ENCODE measurements around the gene HOXC4.

The HOXC4 gene

DNA sequence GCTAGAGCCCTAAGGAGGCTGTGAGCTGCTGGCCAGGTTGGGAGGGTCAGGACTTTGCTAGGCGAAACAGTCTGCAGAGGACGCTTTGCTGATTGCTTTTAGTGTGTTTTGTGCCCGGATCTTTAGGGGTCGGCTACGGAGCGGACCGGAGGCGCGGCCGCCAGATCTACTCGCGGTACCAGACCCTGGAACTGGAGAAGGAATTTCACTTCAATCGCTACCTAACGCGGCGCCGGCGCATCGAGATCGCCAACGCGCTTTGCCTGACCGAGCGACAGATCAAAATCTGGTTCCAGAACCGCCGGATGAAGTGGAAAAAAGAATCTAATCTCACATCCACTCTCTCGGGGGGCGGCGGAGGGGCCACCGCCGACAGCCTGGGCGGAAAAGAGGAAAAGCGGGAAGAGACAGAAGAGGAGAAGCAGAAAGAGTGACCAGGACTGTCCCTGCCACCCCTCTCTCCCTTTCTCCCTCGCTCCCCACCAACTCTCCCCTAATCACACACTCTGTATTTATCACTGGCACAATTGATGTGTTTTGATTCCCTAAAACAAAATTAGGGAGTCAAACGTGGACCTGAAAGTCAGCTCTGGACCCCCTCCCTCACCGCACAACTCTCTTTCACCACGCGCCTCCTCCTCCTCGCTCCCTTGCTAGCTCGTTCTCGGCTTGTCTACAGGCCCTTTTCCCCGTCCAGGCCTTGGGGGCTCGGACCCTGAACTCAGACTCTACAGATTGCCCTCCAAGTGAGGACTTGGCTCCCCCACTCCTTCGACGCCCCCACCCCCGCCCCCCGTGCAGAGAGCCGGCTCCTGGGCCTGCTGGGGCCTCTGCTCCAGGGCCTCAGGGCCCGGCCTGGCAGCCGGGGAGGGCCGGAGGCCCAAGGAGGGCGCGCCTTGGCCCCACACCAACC is 23.9 kb upstream of the HOXC4 start:
- no peak for DNase-seq

DNA sequence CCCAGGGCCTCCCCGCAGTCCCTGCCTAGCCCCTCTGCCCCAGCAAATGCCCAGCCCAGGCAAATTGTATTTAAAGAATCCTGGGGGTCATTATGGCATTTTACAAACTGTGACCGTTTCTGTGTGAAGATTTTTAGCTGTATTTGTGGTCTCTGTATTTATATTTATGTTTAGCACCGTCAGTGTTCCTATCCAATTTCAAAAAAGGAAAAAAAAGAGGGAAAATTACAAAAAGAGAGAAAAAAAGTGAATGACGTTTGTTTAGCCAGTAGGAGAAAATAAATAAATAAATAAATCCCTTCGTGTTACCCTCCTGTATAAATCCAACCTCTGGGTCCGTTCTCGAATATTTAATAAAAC is 23.2 kb upstream of the HOXC4 start:
- DNase-seq = no peak

DNA sequence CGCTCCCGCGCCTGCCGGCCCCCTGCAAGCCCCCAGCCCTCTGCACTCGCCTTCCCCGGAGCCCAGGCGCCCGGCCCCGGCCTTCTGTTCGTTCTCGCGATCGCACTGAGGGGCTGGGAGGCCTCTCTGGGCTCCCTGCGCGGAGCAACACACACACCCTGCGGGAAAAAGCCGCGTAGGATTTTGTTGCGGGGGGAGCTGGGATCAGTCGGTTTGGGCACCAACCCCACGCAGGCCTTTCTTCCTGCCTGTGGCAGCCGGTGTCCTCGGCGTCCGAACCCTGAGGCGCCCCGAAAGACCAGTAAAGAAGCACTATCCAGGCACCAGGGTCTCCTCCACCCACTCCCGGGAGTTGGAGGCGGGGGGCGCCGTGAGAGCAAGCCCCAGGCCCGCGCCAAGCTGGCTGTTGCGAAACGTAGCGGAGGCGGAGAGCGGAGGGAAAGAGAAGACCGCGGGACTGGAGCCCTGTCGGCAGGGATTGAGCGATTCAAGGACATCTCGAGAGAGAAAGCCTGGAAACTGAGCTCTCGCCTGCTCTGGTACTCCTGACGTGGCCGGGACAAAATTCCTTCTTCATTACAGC is 22.7 kb upstream of the HOXC4 start:
- DNase-seq = no peak

DNA sequence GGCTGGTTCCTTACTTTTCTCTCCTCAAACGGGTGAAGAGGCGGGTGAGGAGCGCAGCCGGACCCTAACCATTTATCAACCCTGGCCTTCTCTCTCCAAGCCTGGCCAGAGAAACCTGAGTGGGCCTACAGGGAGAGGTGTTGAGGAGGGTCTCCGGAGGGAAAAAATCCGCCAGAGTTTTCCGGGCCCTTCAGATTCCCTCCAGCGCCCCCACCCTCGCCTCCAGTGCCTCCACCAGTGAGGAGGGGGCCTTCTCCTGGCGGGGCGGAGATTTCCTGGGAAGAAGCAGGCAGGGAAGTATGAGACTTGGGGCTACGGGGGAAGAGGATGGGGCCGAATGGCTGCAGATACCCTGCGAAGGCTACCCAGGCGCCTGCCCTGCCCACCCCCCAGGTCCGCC is 22.2 kb upstream of the HOXC4 start:
- DNase-seq = no peak

DNA sequence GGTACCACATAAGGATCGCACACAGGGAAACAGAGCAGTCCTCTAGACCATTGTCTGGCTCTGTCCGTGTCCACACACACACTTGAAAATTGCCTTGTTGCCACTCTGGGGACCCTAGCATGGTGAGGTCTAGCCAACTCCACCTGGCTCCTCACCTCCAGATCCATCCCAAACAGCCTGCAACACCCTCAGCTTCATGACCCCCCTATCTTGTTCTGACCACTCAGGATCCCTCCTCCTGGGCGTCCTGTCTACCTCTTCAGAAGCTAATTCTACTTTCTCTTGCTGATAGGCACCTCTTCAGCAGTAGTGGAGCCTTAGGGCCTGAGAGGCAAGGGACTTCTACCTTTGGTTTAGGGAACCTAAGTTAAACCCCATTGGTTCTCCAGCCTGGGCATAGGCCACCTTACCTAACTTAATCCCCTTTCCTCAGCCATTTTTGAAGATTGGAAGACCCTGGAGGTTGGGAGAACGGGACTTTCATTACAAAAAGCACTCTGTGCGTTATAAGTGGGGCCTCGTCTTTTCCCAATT is 21.5 kb upstream of the HOXC4 start:
- DNase-seq = no peak

DNA sequence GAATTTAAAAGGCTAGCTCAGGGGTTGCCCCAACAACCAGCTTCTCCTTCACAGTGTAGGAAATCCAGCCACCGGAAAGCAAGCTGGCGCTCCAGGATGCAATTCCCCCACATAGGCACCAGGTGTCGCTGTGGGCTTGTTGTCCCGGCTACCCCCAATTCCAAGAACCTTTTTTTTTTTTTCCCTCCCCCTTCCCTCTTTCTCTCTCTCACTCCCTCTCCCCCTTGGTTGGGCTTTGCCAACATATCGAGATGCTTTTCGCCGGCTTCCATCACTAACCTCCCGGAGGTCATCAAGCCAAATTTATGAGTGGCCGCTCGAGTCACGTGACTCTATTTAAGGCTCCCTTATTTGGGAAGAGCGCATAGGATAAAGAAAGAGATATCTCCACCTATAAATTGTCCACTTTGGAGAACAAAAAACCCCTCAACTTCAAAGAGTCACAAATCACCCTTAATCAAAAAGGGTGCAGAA is 21.0 kb upstream of the HOXC4 start, which contains the start of gene HOXC5:
HOXC5 (plus strand) TSS at position 424 of the 474 bp plus-strand sequence. CDS start 73 bp downstream, outside the sequence.
- peak; percentile 92 for DNase-seq

DNA sequence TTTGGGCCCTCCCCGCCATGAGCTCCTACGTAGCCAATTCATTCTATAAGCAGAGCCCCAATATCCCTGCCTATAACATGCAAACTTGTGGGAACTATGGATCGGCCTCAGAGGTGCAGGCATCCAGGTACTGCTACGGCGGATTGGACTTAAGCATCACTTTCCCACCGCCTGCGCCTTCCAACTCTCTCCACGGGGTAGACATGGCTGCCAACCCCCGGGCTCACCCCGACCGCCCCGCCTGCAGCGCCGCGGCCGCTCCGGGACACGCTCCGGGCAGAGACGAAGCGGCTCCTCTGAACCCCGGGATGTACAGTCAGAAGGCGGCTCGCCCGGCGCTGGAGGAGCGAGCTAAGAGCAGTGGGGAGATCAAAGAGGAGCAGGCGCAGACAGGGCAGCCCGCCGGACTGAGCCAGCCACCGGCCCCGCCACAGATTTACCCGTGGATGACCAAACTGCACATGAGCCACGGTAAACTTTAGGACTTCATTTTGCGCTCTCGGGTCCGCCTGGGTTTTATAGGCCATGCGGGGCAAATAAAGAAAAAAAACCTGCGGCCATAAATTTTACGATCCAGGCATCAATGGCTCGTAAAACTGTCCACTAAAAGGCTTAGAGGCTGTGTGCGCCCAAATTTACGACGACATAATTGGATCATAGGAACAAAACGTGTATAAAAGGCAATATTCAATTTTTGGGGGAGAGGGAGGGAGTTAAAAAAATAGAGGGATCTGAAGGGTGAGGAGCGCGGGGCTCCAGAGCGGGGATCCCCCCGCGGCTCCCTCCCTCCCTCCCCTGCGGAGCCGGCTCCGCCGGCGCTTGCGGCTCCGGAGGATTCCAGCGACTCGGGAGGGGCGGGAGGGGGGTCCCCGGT is 20.3 kb upstream of the HOXC4 start:
- peak; percentile 72 for DNase-seq

DNA sequence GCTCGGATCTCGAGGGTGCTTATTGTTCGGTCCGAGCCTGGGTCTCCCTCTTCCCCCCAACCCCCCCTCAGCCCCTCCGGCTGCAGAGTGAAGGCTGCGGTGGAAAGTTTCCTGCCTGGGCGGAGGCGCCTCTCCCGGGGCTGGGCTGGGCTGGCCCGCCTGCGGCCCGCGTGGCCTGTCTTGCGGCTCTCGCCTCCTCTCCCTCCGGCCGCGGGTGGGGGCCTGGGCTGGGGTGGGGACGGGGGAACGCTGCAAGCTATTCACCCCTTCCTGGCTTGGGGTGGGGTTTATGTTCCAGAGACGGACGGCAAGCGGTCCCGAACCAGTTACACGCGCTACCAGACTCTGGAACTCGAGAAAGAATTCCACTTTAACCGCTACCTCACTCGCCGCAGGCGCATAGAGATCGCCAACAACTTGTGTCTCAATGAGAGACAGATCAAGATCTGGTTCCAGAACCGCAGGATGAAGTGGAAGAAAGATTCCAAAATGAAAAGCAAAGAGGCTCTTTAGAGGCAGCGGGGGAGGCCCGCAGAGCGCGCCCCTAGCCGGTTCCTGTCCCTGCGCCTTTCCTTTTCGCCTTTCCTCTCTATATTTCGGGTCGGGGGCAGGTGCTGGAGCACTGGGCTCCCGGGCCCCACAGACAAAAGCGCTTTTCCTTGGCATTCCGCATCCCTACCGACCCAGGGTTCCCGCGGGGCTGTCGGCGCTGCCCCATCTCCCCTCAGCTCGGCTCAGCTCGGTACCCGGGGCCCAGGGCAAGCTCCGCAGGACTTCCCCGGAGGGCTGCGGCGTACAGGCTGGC is 19.5 kb upstream of the HOXC4 start:
- DNase-seq = no peak

DNA sequence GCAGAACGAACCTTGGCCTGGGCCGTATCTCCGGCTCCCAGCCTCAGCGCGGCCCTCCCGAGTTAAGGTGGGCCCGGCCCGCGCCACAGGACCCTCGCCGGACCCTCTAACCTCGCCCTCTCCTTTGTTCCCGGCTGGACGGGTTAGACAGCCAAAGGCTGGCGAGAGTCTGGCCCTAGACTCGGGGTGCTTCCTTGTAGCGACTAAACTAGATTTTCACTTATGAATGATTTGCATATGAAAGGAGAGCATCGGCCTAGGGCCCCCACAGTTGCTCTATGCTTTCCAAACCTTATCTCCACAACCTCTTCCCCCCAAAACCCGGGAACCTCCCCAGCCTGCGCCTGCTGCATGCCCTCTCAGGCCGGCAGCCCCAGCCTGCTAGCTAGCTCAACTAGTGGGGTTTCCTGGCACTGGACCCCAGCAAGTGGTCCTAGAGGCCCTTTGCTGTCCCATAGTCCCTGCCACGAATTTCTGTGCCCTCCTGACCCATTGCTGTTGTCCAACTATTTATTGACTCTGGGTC is 18.8 kb upstream of the HOXC4 start:
- no peak for DNase-seq

DNA sequence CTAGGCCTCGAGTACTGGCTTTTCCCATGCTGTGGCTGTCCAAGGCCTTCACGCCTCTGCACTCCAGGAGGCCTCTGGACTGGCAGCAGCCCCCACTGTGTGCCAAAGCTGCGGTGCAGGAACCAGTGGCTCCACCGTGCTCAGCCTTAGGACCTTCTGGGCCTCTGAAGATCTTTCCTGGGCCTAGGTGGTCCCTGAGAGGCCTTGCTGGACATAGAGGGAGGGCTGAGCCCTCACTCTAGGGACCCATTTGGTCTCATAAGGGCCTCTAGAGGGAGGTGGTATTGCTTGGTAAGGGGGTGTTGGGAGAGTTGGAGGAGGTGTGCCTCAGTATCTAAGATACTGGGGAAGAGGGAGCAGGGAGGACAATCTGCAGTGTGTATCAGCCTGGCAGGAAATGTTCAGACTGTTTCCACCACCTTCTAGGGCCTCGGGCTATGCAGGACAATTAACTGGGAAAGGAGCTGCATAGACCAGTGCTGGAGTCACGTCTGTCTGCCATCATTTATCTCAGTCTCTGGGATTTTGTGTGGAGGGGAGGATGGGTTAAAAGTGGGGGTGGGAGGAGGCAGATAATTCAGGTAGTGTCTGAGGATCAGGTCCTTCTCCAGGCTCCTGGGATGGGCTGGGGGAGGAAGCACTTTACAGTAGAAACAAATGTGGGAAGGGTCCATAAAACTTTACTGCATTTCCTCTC is 17.9 kb upstream of the HOXC4 start:
- DNase-seq = no peak

DNA sequence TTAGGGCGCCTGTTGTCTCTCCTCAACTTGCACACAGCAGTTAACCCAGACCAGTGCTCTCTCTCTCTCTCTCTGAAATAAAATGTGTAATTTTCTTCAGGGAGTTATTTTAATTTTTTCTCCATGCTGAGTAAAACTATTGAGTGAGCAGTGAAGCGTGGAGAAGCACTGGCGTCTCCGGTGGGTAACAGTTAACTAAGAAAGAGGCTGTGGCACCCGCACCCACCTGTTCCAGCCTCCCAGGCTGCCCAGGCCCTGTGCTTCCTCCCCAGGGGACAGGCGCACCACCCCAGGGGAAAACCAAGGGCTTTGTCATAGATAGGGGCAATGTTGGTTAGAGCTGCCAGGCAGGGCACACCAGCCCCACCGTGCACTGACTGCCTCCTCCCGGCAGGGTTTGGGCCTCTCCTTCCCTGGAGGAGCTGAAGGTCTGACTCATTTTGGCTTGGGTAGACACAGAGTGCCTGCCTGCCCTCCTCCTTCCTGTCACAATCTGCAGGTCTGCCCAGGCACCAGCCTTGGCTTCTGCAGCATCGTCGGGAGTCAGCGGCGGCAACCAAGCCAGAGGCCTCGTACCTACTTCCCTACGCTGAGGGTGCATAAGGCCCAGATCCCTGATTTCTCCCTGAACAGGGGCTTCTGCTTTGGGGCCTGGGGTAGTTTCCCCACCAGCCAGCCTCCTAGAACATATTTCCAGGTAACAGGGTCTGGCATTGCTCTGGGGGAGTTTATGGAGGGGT is 16.8 kb upstream of the HOXC4 start:
- DNase-seq = peak; percentile 54

DNA sequence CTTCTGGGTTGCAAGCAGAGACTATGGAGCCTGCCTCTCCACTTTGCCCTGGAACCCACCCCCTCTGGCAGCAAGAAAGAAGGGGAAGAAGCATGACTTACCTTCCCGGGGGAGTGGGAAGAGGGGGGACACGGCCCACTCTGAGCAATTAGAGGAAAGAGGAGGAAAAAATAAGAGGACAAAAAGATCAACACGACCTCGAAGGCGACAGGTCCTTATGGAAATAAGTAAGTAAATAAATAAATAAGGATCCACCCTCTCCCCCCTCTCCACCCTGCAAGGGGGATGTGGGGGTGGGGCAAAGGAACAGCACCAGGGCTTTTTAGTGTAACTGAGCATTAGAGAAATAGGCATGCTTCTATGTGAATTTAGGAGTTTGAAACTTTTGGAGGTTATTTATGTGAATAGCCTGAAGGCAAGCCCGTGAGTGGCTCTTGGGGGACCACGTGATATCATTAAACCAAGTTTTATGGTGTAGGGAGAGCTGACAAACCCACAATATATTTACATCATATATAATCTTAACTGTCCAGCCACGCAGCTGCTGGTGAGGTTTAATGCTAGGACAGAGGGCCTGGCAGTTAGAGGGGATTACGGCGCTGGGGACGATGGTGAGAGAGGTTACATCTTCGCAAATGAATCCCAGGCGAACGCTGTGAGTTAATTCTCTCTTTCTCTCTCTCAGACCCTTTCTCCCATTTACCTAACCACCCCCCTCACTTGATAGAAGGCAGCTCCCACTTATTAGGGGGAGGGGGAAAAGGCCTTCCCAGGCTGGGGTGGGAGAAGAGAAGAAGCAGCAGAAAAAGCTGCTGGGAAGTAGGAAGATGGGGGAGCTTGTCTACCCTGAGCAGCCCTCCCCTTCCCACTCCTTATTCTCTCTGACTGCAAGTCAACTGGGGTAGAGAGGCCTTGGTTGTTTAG is 16.0 kb upstream of the HOXC4 start:
- no peak for DNase-seq

DNA sequence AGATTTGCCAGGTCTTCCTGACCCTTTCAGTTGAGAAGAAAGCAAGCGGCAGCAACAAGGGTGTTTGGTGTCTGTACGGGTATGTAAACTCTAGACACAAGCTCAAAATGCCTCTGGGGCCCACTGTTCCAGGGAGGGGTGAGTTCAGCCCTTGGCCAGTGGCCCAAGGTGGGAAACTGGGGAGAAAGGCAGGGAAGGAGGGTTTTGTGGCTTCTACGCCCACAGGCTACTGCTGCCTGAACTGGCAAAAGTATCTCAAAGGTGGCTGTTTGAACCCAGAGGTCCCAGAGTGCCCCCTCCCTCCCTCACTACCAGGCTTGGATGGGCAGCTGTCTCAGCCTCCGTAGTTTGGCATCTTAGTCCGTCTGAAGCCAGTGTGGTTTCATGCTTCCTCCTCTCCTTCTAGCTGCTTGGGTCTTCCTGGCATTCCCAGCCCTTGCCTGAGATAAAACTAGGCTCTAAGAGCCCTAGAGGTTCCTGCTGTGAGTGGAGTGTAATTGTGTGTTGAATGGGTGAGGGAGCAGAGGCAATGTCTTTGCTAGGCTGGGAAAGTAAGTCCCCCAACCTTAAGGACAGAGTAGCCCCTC is 15.3 kb upstream of the HOXC4 start:
- no peak for DNase-seq

DNA sequence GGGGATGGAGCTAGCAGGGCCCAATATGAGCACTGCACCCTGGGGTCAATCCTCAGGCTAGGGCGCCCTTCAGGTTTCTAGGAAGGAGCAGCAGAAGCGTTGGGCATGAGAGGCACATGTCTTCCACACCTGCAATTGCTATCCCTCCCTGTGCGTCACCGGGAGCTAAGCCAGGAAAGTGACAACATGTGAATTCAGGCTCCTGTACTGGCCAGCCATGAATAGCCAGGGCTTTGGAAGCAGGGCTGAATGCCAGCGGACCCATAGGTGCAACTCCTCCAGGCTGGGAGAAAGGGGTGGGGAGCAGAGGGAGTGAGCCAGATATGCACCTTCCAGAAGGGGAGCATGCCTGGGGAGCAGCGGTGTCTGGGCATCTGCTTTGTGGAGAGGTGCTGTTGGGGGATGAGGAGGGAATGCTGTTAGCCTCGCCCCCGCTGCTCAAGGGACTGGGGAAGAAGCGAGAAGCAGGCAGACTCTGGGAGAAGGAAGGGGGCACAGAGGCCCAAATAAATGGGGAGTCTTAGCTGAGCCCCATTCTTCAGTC is 14.7 kb upstream of the HOXC4 start:
- DNase-seq = no peak

DNA sequence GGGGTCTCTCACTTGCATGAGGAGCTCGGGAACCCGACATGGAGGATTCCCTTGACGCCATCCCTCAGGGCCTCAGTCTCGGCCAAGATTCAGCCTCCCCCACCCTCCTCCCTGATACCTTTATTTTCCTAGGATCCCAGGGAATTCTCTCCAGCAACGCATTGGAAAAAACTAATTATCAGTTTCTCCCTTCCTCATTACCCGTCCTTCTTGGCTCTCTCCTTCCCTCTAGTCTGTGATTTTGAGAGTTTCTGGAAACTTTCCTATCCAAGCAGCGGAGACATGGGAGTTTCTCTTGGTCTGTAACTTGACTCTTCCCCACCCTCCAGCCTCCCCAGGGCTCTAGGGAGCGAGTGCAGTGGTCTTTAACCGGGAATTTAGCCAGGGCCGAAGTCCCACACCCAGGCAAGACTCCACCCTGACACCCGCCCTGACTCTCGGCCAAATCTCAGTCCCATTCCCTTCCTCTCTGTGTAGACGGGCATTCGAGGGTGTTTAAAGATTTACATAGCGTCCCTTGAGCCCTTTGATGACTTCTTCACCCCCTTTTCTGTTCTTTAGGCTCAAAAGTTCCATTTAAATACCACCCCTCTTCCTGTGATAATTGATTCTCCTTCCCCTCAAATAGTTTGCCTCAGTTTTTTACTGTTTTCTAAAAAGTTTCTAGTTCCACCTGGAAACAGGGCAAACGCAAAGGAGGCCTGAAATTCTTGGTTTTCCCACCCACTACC is 14.1 kb upstream of the HOXC4 start:
- DNase-seq = no peak

DNA sequence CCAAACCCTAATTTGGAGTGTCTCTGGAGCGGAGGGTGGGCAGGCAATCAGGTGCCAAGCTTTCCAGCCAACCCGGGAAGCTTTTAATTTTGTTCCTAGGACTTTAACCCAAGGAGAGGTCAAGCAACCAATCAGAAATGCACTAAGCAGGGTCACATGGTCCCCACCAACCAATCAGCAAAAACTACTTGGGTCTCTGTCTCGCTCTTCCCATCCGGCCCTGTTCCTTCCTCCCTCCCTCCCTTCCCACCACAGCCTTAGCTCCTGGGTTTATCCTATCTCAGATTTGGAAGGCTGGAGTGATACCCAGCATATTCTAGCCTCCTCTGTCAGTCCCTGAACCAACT is 13.5 kb upstream of the HOXC4 start:
- no peak for DNase-seq

DNA sequence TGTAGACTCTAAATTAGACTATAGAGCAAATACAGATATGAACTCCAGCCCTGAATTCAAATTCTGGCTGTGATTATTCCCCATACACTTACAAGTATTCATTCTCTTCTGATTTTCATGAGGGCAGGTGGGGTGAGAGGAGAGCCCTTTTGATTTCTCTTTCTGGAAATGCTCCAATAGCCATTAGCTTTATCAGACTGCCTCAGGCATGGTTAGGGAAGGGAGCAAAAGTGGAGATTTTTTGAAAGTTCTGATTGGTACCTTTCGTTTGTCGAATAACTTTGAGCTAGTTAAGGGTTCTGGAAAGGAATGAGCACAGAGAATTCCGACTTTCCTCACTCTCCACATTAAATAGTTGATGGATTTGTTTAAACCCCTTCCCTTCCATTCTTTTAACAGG is 13.0 kb upstream of the HOXC4 start:
- no peak for DNase-seq

DNA sequence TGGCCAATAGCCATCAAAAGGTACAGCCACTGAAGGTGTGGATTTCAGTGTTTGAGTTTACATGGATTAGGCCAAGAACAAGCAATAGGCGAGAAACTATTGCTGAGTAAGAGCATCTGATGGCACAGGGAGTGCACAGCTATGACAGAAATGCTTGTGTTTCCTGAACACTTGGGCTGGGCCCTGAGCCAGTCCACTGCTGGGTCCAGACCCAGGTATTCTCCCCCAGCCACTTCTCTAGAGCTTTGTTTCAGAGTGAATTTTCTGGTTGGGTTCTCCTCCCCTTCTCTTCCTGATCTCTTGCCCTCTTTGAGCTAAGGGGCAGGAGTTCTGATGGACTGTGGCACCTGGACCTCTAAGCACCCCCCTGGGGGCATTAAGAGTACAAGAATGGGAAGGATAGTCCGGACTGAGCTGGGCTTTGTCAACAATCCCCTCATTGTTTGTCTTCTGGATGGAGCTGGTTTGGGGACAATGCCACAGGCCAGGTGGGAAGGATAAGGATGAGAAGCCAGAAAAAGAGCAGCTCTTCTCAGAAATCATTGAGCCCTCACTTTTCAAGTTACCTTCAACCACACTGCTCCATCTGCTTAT is 12.4 kb upstream of the HOXC4 start:
- no peak for DNase-seq
